ENCODE results near the gene SPOPL.

DNA sequence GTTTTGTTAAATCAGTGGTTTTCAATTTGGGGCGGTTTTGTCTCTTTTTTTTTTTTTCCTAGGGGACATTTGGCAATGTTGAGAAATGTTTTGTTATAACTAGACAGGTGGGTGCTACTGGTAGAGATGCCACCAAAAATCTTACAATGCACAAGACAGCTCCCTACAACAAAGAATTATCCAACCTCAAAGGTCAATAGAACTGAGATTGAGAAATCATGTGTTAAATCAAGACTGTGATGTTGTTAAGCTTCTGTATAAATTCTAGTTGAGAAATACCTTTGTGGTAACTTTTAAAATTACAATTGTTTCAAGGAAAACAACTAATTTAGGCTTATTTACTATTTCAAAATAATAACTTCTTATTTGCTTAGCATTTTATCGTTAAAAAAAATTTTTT is 9.4 kb upstream of the SPOPL start:
- TF ChIP-seq POLR2A (IDR thresholded peaks at IDR 0.05; ENCODE audit: low read depth, low read length) (no peak), POLR2AphosphoS5 (IDR thresholded peaks at IDR 0.05; ENCODE audit: low read depth, low read length) (no peak)

All from GM12892 (cell line).